GM12875 (cell line): ENCODE measurements around the gene MEP1B.

ENCODE experiments used
- H3K4me3 ChIP-seq: one replicate; pipeline ENCODE4 v1.5.1; 2011; ENCODE audit warnings: low read depth, low read length, control low read depth
- CTCF ChIP-seq: IDR thresholded peaks from 2 replicates; pipeline ENCODE4 v1.5.1; 2011; ENCODE audit warnings: low read depth, mild to moderate bottlenecking, control low read depth, inconsistent platforms, low read length, moderate library complexity, borderline replicate concordance; ENCODE audit not compliant: insufficient read depth

MEP1B gene

GRCh38 chr18:32242395-32242794 is 52.6 kb downstream of the MEP1B start:
- TF ChIP-seq CTCF, result no peak
- no peak overlapping the region for H3K4me3 ChIP-seq

DNA sequence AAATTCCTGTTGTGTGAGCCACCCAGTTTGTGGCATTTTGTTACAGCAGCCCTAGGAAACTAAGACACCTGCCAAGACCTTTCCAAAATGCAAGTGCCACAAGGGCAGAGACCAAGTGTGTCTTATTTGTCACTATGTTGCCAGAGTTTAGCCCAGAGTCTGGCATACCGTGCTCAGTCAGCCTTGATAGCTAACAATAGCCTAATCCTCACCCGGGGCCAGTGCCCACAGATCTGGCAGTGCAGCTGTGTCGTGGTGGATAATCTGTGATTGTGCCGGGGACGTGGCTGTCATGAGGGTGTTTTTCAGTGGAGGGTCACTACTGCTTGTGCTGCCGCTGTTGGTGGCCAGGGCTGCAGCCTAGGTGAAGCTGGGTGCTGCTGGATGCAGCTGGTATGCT is 53.5 kb downstream of the MEP1B start:
- H3K4me3 ChIP-seq, result no peak overlapping the region
- TF ChIP-seq CTCF, result no peak

- no peak for TF ChIP-seq CTCF
- no peak overlapping the region for H3K4me3 ChIP-seq
Measured at GRCh38 chr18:32244881-32245280, 55.0 kb downstream of the MEP1B start.

- no peak for TF ChIP-seq CTCF
- no peak overlapping the region for H3K4me3 ChIP-seq
Measured at GRCh38 chr18:32249147-32249929, 59.5 kb downstream of the MEP1B start.

GRCh38 chr18:32251466-32251865 is 61.6 kb downstream of the MEP1B start:
- no peak for TF ChIP-seq CTCF
- H3K4me3 ChIP-seq, result no peak overlapping the region

GRCh38 chr18:32252141-32252860 is 62.5 kb downstream of the MEP1B start:
- H3K4me3 ChIP-seq, result no peak overlapping the region

More at GRCh38 chr18:32252141-32252860, 62.5 kb downstream of the MEP1B start:
- no peak for TF ChIP-seq CTCF
